AG08396 (cell line): ENCODE data around the gene TWNK.

Experiments
- DNase-seq: peaks from one replicate; pipeline ENCODE4 v3.0.0; 2012; ENCODE audit warnings: low spot score, mixed read lengths

The TWNK gene

GRCh38 chr10:100986952-100987684 lies at the start of gene TWNK, which contains the start of gene MRPL43:
TWNK (plus strand) TSS chr10:100987543; CDS start chr10:100988211, 668 bp downstream.
MRPL43 (minus strand) TSS chr10:100987497; CDS start chr10:100987443, 54 bp downstream.
- peak; percentile 92 for DNase-seq

GRCh38 chr10:100939763-100940344 lies 47.5 kb upstream of the TWNK start:
- DNase-seq: no peak

- no peak for DNase-seq
These were observed 45.1 kb upstream of the TWNK start for GRCh38 chr10:100942229-100942628.

GRCh38 chr10:100943508-100943907 lies 43.8 kb upstream of the TWNK start:
- no peak for DNase-seq

- DNase-seq: no peak
These were observed 41.6 kb upstream of the TWNK start for GRCh38 chr10:100945754-100946153.

- DNase-seq: no peak
These were observed 38.4 kb upstream of the TWNK start for GRCh38 chr10:100948916-100949315.

- no peak for DNase-seq
These were observed 27.1 kb upstream of the TWNK start for GRCh38 chr10:100960251-100960650.

- no peak for DNase-seq
These were observed 24.8 kb upstream of the TWNK start for GRCh38 chr10:100962351-100963080.

- DNase-seq: no peak
These were observed 23.5 kb upstream of the TWNK start for GRCh38 chr10:100963826-100964225.

- DNase-seq: no peak
These were observed 21.5 kb upstream of the TWNK start for GRCh38 chr10:100965820-100966219.

- DNase-seq: no peak
These were observed 20.5 kb upstream of the TWNK start for GRCh38 chr10:100966887-100967286.

- no peak for DNase-seq
These were observed 20.0 kb upstream of the TWNK start for GRCh38 chr10:100967332-100967731.

- no peak for DNase-seq
These were observed 19.1 kb upstream of the TWNK start for GRCh38 chr10:100968062-100968736.

- DNase-seq: no peak
These were observed 18.5 kb upstream of the TWNK start for GRCh38 chr10:100968863-100969186.

GRCh38 chr10:100969187-100970075 lies 17.9 kb upstream of the TWNK start, which contains the start of gene SEMA4G:
SEMA4G (plus strand) TSS chr10:100969504; CDS start chr10:100972913, 3,409 bp downstream.
- DNase-seq: peak; percentile 80

- DNase-seq: no peak
These were observed 17.0 kb upstream of the TWNK start for GRCh38 chr10:100970076-100970913.

GRCh38 chr10:100970914-100971811 lies 16.2 kb upstream of the TWNK start:
- no peak for DNase-seq

- DNase-seq: no peak
These were observed 15.0 kb upstream of the TWNK start for GRCh38 chr10:100972115-100972903.
